ENCODE results near the gene NLRP6. TPM values are rescaled to one million over a fixed set of nuclear protein-coding genes. Genes with fewer than 3 reads are reported as not detected.

The NLRP6 gene
- total and polyA plus RNA-seq, 7 donors: 0.33 to 3.3 (median 2.1) TPM; not detected in 3

- 82 to 88% methylated on average over 18 of the region's 18 CpGs for WGBS, 2 donors
- no peak for DNase-seq
- intact Hi-C loops (cut with DNase I): no loop called here
Observed at GRCh38 chr11:270451-271318, 7.5 kb upstream of the NLRP6 start.

GRCh38 chr11:271319-271715 is 6.9 kb upstream of the NLRP6 start:
- Histone ChIP-seq H3K4me1 (no peaks in the 10 kb centered on the region), H3K27ac (no peak overlapping the region), H3K4me3 (no peak overlapping the region), H3K36me3 (no peaks in the 10 kb centered on the region), H3K9me3 (no peaks in the 10 kb centered on the region), H3K27me3 (peaks cover 3 to 27% (median 8%) of the 10 kb centered on the region in 3 donors)
- TF ChIP-seq POLR2AphosphoS5 (IDR thresholded peaks at IDR 0.05) (no peak), CTCF (IDR thresholded peaks at IDR 0.05) (no peak)
- 44 to 69% methylated on average over 8 of the region's 8 CpGs for WGBS, 2 donors
- no peak for DNase-seq
- intact Hi-C loops (cut with DNase I): no loop called here

More at GRCh38 chr11:270451-271318, 7.5 kb upstream of the NLRP6 start:
- TF ChIP-seq POLR2A (IDR thresholded peaks at IDR 0.05): no peak
- TF ChIP-seq POLR2AphosphoS5 (IDR thresholded peaks at IDR 0.05): no peak
- no peak for TF ChIP-seq CTCF (IDR thresholded peaks at IDR 0.05)
- no peak for TF ChIP-seq EP300 (IDR thresholded peaks at IDR 0.05)
- Histone ChIP-seq H3K36me3 (no peaks in the 10 kb centered on the region), H3K4me1 (no peaks in the 10 kb centered on the region), H3K4me3 (no peak overlapping the region), H3K27me3 (peaks cover 3 to 27% (median 8%) of the 10 kb centered on the region in 3 donors), H3K9me3 (peaks cover 0 to 3% (median 0%) of the 10 kb centered on the region in 4 donors), H3K27ac (peak overlapping the region in 3 of 4 donors; percentile 19 to 66 (median 29))

GRCh38 chr11:272195-272930 is 5.8 kb upstream of the NLRP6 start:
- 92% methylated on average over 22 of the region's 22 CpGs for WGBS, 2 donors
- H3K27me3 ChIP-seq: peaks cover 3 to 27% (median 8%) of the 10 kb centered on the region in 3 donors
- no peak overlapping the region for H3K4me3 ChIP-seq
- no peaks in the 10 kb centered on the region for H3K4me1 ChIP-seq
- no peak for DNase-seq
- H3K27ac ChIP-seq: no peak overlapping the region
- no peak for TF ChIP-seq EP300 (IDR thresholded peaks at IDR 0.05)
- TF ChIP-seq CTCF (IDR thresholded peaks at IDR 0.05): no peak
- TF ChIP-seq POLR2AphosphoS5 (IDR thresholded peaks at IDR 0.05): no peak
- TF ChIP-seq POLR2A (IDR thresholded peaks at IDR 0.05): no peak
- no peaks in the 10 kb centered on the region for H3K9me3 ChIP-seq
- H3K36me3 ChIP-seq: no peaks in the 10 kb centered on the region
- intact Hi-C loops (cut with DNase I): no loop called here

- Histone ChIP-seq H3K9me3 (no peaks in the 10 kb centered on the region), H3K27me3 (peaks cover 3 to 32% (median 8%) of the 10 kb centered on the region in 3 donors), H3K4me3 (no peak overlapping the region), H3K27ac (no peak overlapping the region), H3K36me3 (no peaks in the 10 kb centered on the region), H3K4me1 (no peaks in the 10 kb centered on the region)
- no peak for TF ChIP-seq EP300 (IDR thresholded peaks at IDR 0.05)
- no peak for TF ChIP-seq POLR2A (IDR thresholded peaks at IDR 0.05)
- TF ChIP-seq CTCF (IDR thresholded peaks at IDR 0.05): no peak
- TF ChIP-seq POLR2AphosphoS5 (IDR thresholded peaks at IDR 0.05): no peak
- DNase-seq: no peak
- 87 to 95% methylated on average over 6 of the region's 6 CpGs for WGBS, 2 donors
- intact Hi-C loops (cut with DNase I): no loop called here
Observed at GRCh38 chr11:272931-273198, 5.3 kb upstream of the NLRP6 start.
